Right atrium auricular region (tissue), 2 donors: ENCODE results near the gene CDK3. TPM values are rescaled to one million over a fixed set of nuclear protein-coding genes. Genes with fewer than 3 reads are reported as not detected.

Experiments used
- DNase-seq: peaks from one replicate; pipeline ENCODE4 v3.0.0-alpha.2; 2019; ENCODE audit warnings: low spot score
- H3K27ac ChIP-seq, 2 donors: fragments of 200-600 bp; sonication (generic); 1 replicate in 1 of 2; 2 replicates in 1 of 2; pipeline ENCODE4 v1.5.1; 2016 to 2019
- H3K27me3 ChIP-seq, 2 donors: fragments of 200-600 bp; sonication (generic); one replicate each; pipeline versions ENCODE4 v1.5.1 to v1.6.0; 2017 to 2019
- H3K36me3 ChIP-seq: fragments of 200-600 bp; sonication (generic); one replicate; pipeline ENCODE4 v1.5.1; 2016
- H3K4me1 ChIP-seq, 2 donors: fragments of 200-600 bp; sonication (generic); one replicate each; pipeline versions ENCODE4 v1.5.1 to v1.6.0; 2017 to 2019
- H3K4me3 ChIP-seq, 2 donors: fragments of 200-600 bp; sonication (generic); 1 replicate in 1 of 2; 2 replicates in 1 of 2; pipeline ENCODE4 v1.5.1; 2017 to 2019; ENCODE audit warnings: mild to moderate bottlenecking in 1 of 2, moderate library complexity in 1 of 2
- H3K9me3 ChIP-seq, 2 donors: fragments of 200-600 bp; sonication (generic); one replicate each; pipeline ENCODE4 v1.5.1; 2019
- CTCF ChIP-seq, 2 donors: fragments of 200-600 bp; sonication (generic); IDR thresholded peaks; one replicate each; pipeline ENCODE4 v1.5.1; 2019; ENCODE audit warnings: antibody characterized with exemption in 2 of 2
- total RNA-seq, 2 donors: library from RNA; depleted of rRNA; stranded (reverse); fragments of >200 nt; gene quantifications; one replicate each; pipeline ENCODE4 v1.1.0, GENCODE V29; 2016

CDK3 gene
- total RNA-seq, 2 donors from 2014 or later: 2.0 TPM; not detected in 1

- Histone ChIP-seq H3K27me3 (no peaks in the 10 kb centered on the region), H3K27ac (no peak overlapping the region)
- peak; percentile 54 to 84 for TF ChIP-seq CTCF (IDR thresholded peaks at IDR 0.05)
Measured at GRCh38 chr17:76005263-76006149, 4.9 kb downstream of the CDK3 start.

GRCh38 chr17:76007131-76007849 is 6.6 kb downstream of the CDK3 start:
- Histone ChIP-seq H3K4me3 (no peak overlapping the region), H3K36me3 (no peaks in the 10 kb centered on the region), H3K9me3 (no peaks in the 10 kb centered on the region), H3K27me3 (no peaks in the 10 kb centered on the region), H3K4me1 (no peaks in the 10 kb centered on the region), H3K27ac (no peak overlapping the region)
- TF ChIP-seq CTCF (IDR thresholded peaks at IDR 0.05): no peak
- no peak for DNase-seq

More at GRCh38 chr17:76005263-76006149, 4.9 kb downstream of the CDK3 start:
- Histone ChIP-seq H3K4me1 (no peaks in the 10 kb centered on the region), H3K36me3 (no peaks in the 10 kb centered on the region), H3K9me3 (no peaks in the 10 kb centered on the region), H3K4me3 (no peak overlapping the region)
- peak; percentile 82 for DNase-seq

- Histone ChIP-seq H3K27me3 (no peaks in the 10 kb centered on the region), H3K4me1 (no peaks in the 10 kb centered on the region), H3K4me3 (no peak overlapping the region), H3K36me3 (no peaks in the 10 kb centered on the region), H3K27ac (no peak overlapping the region), H3K9me3 (no peaks in the 10 kb centered on the region)
- no peak for DNase-seq
- TF ChIP-seq CTCF (IDR thresholded peaks at IDR 0.05): no peak
Measured at GRCh38 chr17:76007850-76008165, 7.2 kb downstream of the CDK3 start.

GRCh38 chr17:76008208-76008607 is 7.6 kb downstream of the CDK3 start:
- Histone ChIP-seq H3K27ac (no peak overlapping the region), H3K36me3 (no peaks in the 10 kb centered on the region), H3K9me3 (no peaks in the 10 kb centered on the region), H3K27me3 (no peaks in the 10 kb centered on the region), H3K4me3 (no peak overlapping the region), H3K4me1 (no peaks in the 10 kb centered on the region)
- DNase-seq: no peak
- TF ChIP-seq CTCF (IDR thresholded peaks at IDR 0.05): no peak

- DNase-seq: no peak
- no peaks in the 10 kb centered on the region for H3K4me1 ChIP-seq
- H3K36me3 ChIP-seq: no peaks in the 10 kb centered on the region
- no peak for TF ChIP-seq CTCF (IDR thresholded peaks at IDR 0.05)
- no peaks in the 10 kb centered on the region for H3K27me3 ChIP-seq
- H3K27ac ChIP-seq: no peak overlapping the region
- H3K9me3 ChIP-seq: no peaks in the 10 kb centered on the region
- H3K4me3 ChIP-seq: no peak overlapping the region
Measured at GRCh38 chr17:76008630-76009425, 8.2 kb downstream of the CDK3 start.
